Spinal cord (tissue), 10 donors: ENCODE measurements around the gene ZNF140. TPM values are rescaled to one million over a fixed set of nuclear protein-coding genes. Genes with fewer than 3 reads are reported as not detected.

Experiments
- DNase-seq, 6 donors: peaks; one replicate each; pipeline versions ENCODE4 v3.0.0 to v3.0.0-alpha.2; 2013 to 2015; ENCODE audit warnings: low spot score in 6 of 6, low read depth in 4 of 6
- H3K27ac ChIP-seq: one replicate; pipeline ENCODE4 v1.5.1; 2013; ENCODE audit warnings: low read depth, low read length, control low read depth
- H3K27me3 ChIP-seq: one replicate; pipeline ENCODE4 v1.6.1; 2013; ENCODE audit warnings: low read length; ENCODE audit not compliant: control insufficient read depth, insufficient read depth
- H3K36me3 ChIP-seq: one replicate; pipeline ENCODE4 v1.6.1; 2013; ENCODE audit warnings: low read length; ENCODE audit not compliant: control insufficient read depth, insufficient read depth
- H3K4me1 ChIP-seq: one replicate; pipeline ENCODE4 v1.6.1; 2013; ENCODE audit warnings: low read length; ENCODE audit not compliant: control insufficient read depth, insufficient read depth
- H3K4me3 ChIP-seq: one replicate; pipeline ENCODE4 v1.5.1; 2013; ENCODE audit warnings: low read depth, low read length, control low read depth
- H3K9me3 ChIP-seq: one replicate; pipeline ENCODE4 v1.6.1; 2013; ENCODE audit warnings: low read length; ENCODE audit not compliant: control insufficient read depth, insufficient read depth
- WGBS: methylation state at CpG from one replicate; pipeline ENCODE4 v1.1.5; 2013; ENCODE audit warnings: missing lambda C conversion rate; ENCODE audit not compliant: insufficient coverage; 5-methylcytosine and 5-hydroxymethylcytosine counted together
- polyA plus RNA-seq, 2 donors: library from polyadenylated mRNA; unstranded; fragments of 120-200 nt; gene quantifications; one replicate each; pipeline ENCODE4 v1.2.1, GENCODE V29; 2013; ENCODE audit not compliant: insufficient read length in 2 of 2
- total RNA-seq, 2 donors: library from RNA; depleted of rRNA in 1 of 2; stranded (reverse); fragments of 120-200 nt in 1 of 2; fragments of >200 nt in 1 of 2; gene quantifications; one replicate each; pipeline versions ENCODE4 v1.2.3 to v1.2.4, GENCODE V29; 2013 to 2014
- donor health status: healthy.

ZNF140 gene
- total and polyA plus RNA-seq, 4 donors: 23.8 to 50.0 (median 26.5) TPM

- H3K27me3 ChIP-seq: no peaks in the 10 kb centered on the region
- peaks cover 16% of the 10 kb centered on the region for H3K36me3 ChIP-seq
- H3K4me3 ChIP-seq: peak overlapping the region; percentile 91
- H3K4me1 ChIP-seq: no peaks in the 10 kb centered on the region
- peak overlapping the region; percentile 96 for H3K27ac ChIP-seq
- WGBS: 5% methylated on average over 16 of the region's 26 CpGs
- H3K9me3 ChIP-seq: peaks cover 30% of the 10 kb centered on the region
- DNase-seq: no peak
These were observed 48.8 kb downstream of the ZNF140 start for GRCh38 chr12:133129368-133130037.

GRCh38 chr12:133130038-133130807 is 49.5 kb downstream of the ZNF140 start, which contains the start of the genes ZNF10 and ZNF891:
TSS of gene ZNF10 (plus strand) at chr12:133130627. CDS start at chr12:133144493, 13,866 bp downstream.
TSS of gene ZNF891 (minus strand) at chr12:133130274. CDS start at chr12:133121918, 8,356 bp downstream.
- no peaks in the 10 kb centered on the region for H3K27me3 ChIP-seq
- no peaks in the 10 kb centered on the region for H3K4me1 ChIP-seq
- H3K9me3 ChIP-seq: peaks cover 25% of the 10 kb centered on the region
- under 1% methylated on average over 87 of the region's 87 CpGs for WGBS
- peak; percentile 83 to 98 (median 90) for DNase-seq
- peaks cover 20% of the 10 kb centered on the region for H3K36me3 ChIP-seq
- peak within 1 kb of the TSS; percentile 96 for H3K27ac ChIP-seq
- peak within 1 kb of the TSS; percentile 91 for H3K4me3 ChIP-seq

DNA sequence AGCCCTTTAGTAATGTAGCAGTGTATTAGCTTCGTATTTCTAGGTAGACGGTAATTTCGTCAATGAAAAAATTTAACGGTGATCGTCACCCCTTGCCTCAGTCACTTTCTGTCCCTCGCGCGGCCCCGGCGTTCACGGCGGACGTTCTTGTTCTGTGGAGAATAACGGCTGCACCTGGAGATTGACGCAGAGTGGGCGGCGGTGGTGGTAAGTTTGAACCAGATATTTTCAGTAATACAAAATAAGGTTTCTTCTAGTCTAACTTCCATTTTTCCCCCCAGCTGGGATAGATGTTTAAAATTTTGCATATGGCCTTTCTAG is 50.0 kb downstream of the ZNF140 start:
- 0% methylated on average over 12 of the region's 17 CpGs for WGBS
- no peak for DNase-seq
- peaks cover 26% of the 10 kb centered on the region for H3K9me3 ChIP-seq

GRCh38 chr12:133135747-133136146 is 55.0 kb downstream of the ZNF140 start:
- WGBS: 100% methylated on average over 2 of the region's 2 CpGs

More for the DNA sequence above, 50.0 kb downstream of the ZNF140 start:
- Histone ChIP-seq H3K27me3 (no peaks in the 10 kb centered on the region), H3K4me1 (no peaks in the 10 kb centered on the region), H3K4me3 (peak overlapping the region; percentile 91), H3K36me3 (peaks cover 26% of the 10 kb centered on the region), H3K27ac (peak overlapping the region; percentile 96)

GRCh38 chr12:133145981-133146380 is 65.3 kb downstream of the ZNF140 start:
- Histone ChIP-seq H3K9me3 (peaks cover 22% of the 10 kb centered on the region), H3K27ac (no peak overlapping the region), H3K36me3 (peaks cover 43% of the 10 kb centered on the region), H3K4me1 (no peaks in the 10 kb centered on the region), H3K27me3 (no peaks in the 10 kb centered on the region), H3K4me3 (no peak overlapping the region)
- 100% methylated on average over 1 of the region's 2 CpGs for WGBS
- no peak for DNase-seq

More at GRCh38 chr12:133135747-133136146, 55.0 kb downstream of the ZNF140 start:
- DNase-seq: no peak
- H3K4me3 ChIP-seq: no peak overlapping the region
- H3K27ac ChIP-seq: no peak overlapping the region
- H3K36me3 ChIP-seq: peaks cover 22% of the 10 kb centered on the region
- H3K9me3 ChIP-seq: peaks cover 26% of the 10 kb centered on the region
- H3K27me3 ChIP-seq: no peaks in the 10 kb centered on the region
- no peaks in the 10 kb centered on the region for H3K4me1 ChIP-seq

DNA sequence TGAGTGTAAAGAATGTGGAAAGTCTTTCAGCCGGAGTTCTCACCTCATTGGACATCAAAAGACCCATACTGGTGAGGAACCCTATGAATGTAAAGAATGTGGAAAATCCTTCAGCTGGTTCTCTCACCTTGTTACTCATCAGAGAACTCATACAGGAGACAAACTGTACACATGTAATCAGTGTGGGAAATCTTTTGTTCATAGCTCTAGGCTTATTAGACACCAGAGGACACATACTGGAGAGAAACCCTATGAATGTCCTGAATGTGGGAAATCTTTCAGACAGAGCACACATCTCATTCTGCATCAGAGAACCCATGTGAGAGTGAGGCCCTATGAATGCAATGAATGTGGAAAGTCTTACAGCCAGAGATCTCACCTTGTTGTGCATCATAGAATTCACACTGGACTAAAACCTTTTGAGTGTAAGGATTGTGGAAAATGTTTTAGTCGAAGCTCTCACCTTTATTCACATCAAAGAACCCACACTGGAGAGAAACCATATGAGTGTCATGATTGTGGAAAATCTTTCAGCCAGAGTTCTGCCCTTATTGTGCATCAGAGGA is 75.5 kb downstream of the ZNF140 start:
- peaks cover 41% of the 10 kb centered on the region for H3K36me3 ChIP-seq
- no peaks in the 10 kb centered on the region for H3K4me1 ChIP-seq
- DNase-seq: no peak
- H3K9me3 ChIP-seq: peaks cover 64% of the 10 kb centered on the region
- H3K27ac ChIP-seq: no peak overlapping the region
- no CpG with 5 or more reads among the region's 2 CpGs for WGBS
- H3K27me3 ChIP-seq: no peaks in the 10 kb centered on the region
- no peak overlapping the region for H3K4me3 ChIP-seq

Other genes starting within 250 kb of the ZNF140 start
- 10 to 100 TPM; 20.9 to 27.3 TPM for gene CHFR, start 193.3 kb upstream of the ZNF140 start, total RNA-seq
- gene CHFR, start 193.3 kb upstream of the ZNF140 start, polyA plus RNA-seq: 10 to 100 TPM; 34.2 to 58.6 TPM
- gene ZNF605, start 124.6 kb upstream of the ZNF140 start, total RNA-seq: 10 to 100 TPM; 20.2 to 23.3 TPM
- gene ZNF605, start 124.6 kb upstream of the ZNF140 start, polyA plus RNA-seq: 10 to 100 TPM; 18.7 to 22.0 TPM
- gene ZNF26, start 94.6 kb upstream of the ZNF140 start, total RNA-seq: 10 to 100 TPM; 10.9 to 13.8 TPM
- gene ZNF26, start 94.6 kb upstream of the ZNF140 start, polyA plus RNA-seq: 10 to 100 TPM in 1 of 2 donors, 1 to 10 TPM in 1; 9.4 to 11.5 TPM
- 10 to 100 TPM; 71.3 to 89.4 TPM for gene ZNF84, start 43.4 kb upstream of the ZNF140 start, total RNA-seq
- gene ZNF84, start 43.4 kb upstream of the ZNF140 start, polyA plus RNA-seq: 10 to 100 TPM; 51.3 to 63.6 TPM
- gene ZNF891, start 49.4 kb downstream of the ZNF140 start, total RNA-seq: 1 to 10 TPM; 4.1 to 7.5 TPM
- 1 to 10 TPM; 3.6 to 5.1 TPM for gene ZNF891, start 49.4 kb downstream of the ZNF140 start, polyA plus RNA-seq
- gene ZNF10, start 49.7 kb downstream of the ZNF140 start, total RNA-seq: 10 to 100 TPM; 16.8 to 24.8 TPM
- gene ZNF10, start 49.7 kb downstream of the ZNF140 start, polyA plus RNA-seq: 10 to 100 TPM; 15.1 to 18.5 TPM
- 10 to 100 TPM; 35.1 to 35.4 TPM for gene ZNF268, start 100.6 kb downstream of the ZNF140 start, total RNA-seq
- 10 to 100 TPM; 13.3 to 17.4 TPM for gene ZNF268, start 100.6 kb downstream of the ZNF140 start, polyA plus RNA-seq
- gene ANHX, start 155.0 kb downstream of the ZNF140 start, total RNA-seq: not detected
- gene ANHX, start 155.0 kb downstream of the ZNF140 start, polyA plus RNA-seq: not detected